HG03469 (cell line): ENCODE results near the gene ABCD2.
A peak's percentile ranks its signal among the peaks of the same experiment; 100 is the strongest.
"Not testable (repeated sequence)": the region's sequence is repeated elsewhere in the genome, so short reads cannot be mapped to it uniquely, and the experiment has no call there.

ENCODE experiments used
- ATAC-seq: cut with Tn5 transposase; IDR thresholded peaks from one replicate; pipeline ENCODE4 v1.9.1; 2021; ENCODE audit warnings: mild to moderate bottlenecking, moderate library complexity, moderate number of reproducible peaks; ENCODE audit not compliant: unreplicated experiment

Gene ABCD2

GRCh38 chr12:39619660-39620433, at the start of gene ABCD2:
Gene ABCD2, minus strand, starts transcription at chr12:39619803. Its CDS starts 188 bp downstream, at chr12:39619615.
- peak; percentile 79 for ATAC-seq

GRCh38 chr12:39660101-39660500, 40.5 kb upstream of the ABCD2 start:
- no peak for ATAC-seq

- ATAC-seq: no peak
Observed at GRCh38 chr12:39647383-39647782, 27.8 kb upstream of the ABCD2 start.

- ATAC-seq: no peak
Observed at GRCh38 chr12:39646963-39647362, 27.4 kb upstream of the ABCD2 start.

- ATAC-seq: no peak
Observed at GRCh38 chr12:39643052-39643451, 23.4 kb upstream of the ABCD2 start.

GRCh38 chr12:39638840-39639239, 19.2 kb upstream of the ABCD2 start:
- no peak for ATAC-seq

GRCh38 chr12:39638178-39638577, 18.6 kb upstream of the ABCD2 start:
- ATAC-seq: no peak

GRCh38 chr12:39632670-39633069, 13.1 kb upstream of the ABCD2 start:
- ATAC-seq: no peak

- peak; percentile 39 for ATAC-seq
Observed at GRCh38 chr12:39628836-39629235, 9.2 kb upstream of the ABCD2 start.

GRCh38 chr12:39627914-39628313, 8.3 kb upstream of the ABCD2 start:
- no peak for ATAC-seq

- no peak for ATAC-seq
Observed at GRCh38 chr12:39626033-39626814, 6.6 kb upstream of the ABCD2 start.

- ATAC-seq: no peak
Observed at GRCh38 chr12:39623919-39624318, 4.3 kb upstream of the ABCD2 start.

- not testable (repeated sequence) for ATAC-seq
Observed at GRCh38 chr12:39623160-39623559, 3.6 kb upstream of the ABCD2 start.

GRCh38 chr12:39622306-39622705, 2.7 kb upstream of the ABCD2 start:
- ATAC-seq: no peak

- no peak for ATAC-seq
Observed at GRCh38 chr12:39621670-39622069, 2.1 kb upstream of the ABCD2 start.

GRCh38 chr12:39620659-39621658, 1.4 kb upstream of the ABCD2 start:
- ATAC-seq: peak; percentile 24

- ATAC-seq: peak; percentile 5
Observed at GRCh38 chr12:39619316-39619659, 315 bp downstream of the ABCD2 start.

- no peak for ATAC-seq
Observed at GRCh38 chr12:39618701-39619100, 902 bp downstream of the ABCD2 start.

GRCh38 chr12:39617887-39618286, 1.7 kb downstream of the ABCD2 start:
- no peak for ATAC-seq

- ATAC-seq: no peak
Observed at GRCh38 chr12:39616666-39617065, 2.9 kb downstream of the ABCD2 start.

- no peak for ATAC-seq
Observed at GRCh38 chr12:39616251-39616650, 3.4 kb downstream of the ABCD2 start.
